ENCODE measurements around the gene UBE3B. TPM values are rescaled to one million over a fixed set of nuclear protein-coding genes. Genes with fewer than 3 reads are reported as not detected.

The UBE3B gene
- total RNA-seq, 4 donors from 2014 or later: 42.4 to 59.2 (median 49.1) TPM

- Histone ChIP-seq H3K4me3 (no peak overlapping the region), H3K27ac (replicated peaks in 1 of 4) (no peak overlapping the region), H3K36me3 (peaks cover 28 to 48% (median 43%) of the 10 kb centered on the region in 4 donors), H3K4me1 (peaks cover 14 to 25% (median 21%) of the 10 kb centered on the region in 4 donors), H3K27me3 (no peaks in the 10 kb centered on the region), H3K9me3 (no peaks in the 10 kb centered on the region)
- no peak for DNase-seq (ENCODE audit: extremely low spot score)
- intact Hi-C loops (cut with DNase I): no loop called here
- WGBS: 81% methylated on average over 1 of the region's 1 CpG
- no peak for TF ChIP-seq EP300 (IDR thresholded peaks at IDR 0.05)
- no peak for TF ChIP-seq POLR2A (IDR thresholded peaks at IDR 0.05; ENCODE audit: low read depth)
- no peak for TF ChIP-seq POLR2AphosphoS5 (IDR thresholded peaks at IDR 0.05)
- TF ChIP-seq, protein P1, sequence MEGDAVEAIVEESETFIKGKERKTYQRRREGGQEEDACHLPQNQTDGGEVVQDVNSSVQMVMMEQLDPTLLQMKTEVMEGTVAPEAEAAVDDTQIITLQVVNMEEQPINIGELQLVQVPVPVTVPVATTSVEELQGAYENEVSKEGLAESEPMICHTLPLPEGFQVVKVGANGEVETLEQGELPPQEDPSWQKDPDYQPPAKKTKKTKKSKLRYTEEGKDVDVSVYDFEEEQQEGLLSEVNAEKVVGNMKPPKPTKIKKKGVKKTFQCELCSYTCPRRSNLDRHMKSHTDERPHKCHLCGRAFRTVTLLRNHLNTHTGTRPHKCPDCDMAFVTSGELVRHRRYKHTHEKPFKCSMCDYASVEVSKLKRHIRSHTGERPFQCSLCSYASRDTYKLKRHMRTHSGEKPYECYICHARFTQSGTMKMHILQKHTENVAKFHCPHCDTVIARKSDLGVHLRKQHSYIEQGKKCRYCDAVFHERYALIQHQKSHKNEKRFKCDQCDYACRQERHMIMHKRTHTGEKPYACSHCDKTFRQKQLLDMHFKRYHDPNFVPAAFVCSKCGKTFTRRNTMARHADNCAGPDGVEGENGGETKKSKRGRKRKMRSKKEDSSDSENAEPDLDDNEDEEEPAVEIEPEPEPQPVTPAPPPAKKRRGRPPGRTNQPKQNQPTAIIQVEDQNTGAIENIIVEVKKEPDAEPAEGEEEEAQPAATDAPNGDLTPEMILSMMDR (IDR thresholded peaks at IDR 0.05): no peak
Observed at GRCh38 chr12:109481863-109482262, 4.4 kb downstream of the UBE3B start.

- Histone ChIP-seq H3K27ac (replicated peaks in 1 of 4) (no peak overlapping the region), H3K27me3 (no peaks in the 10 kb centered on the region), H3K4me3 (no peak overlapping the region), H3K4me1 (peaks cover 14 to 25% (median 21%) of the 10 kb centered on the region in 4 donors), H3K9me3 (no peaks in the 10 kb centered on the region), H3K36me3 (peaks cover 34 to 54% (median 50%) of the 10 kb centered on the region in 4 donors)
- 86% methylated on average over 2 of the region's 2 CpGs for WGBS
- no peak for DNase-seq (ENCODE audit: extremely low spot score)
- TF ChIP-seq, protein P1 (IDR thresholded peaks at IDR 0.05): no peak
- TF ChIP-seq POLR2A (IDR thresholded peaks at IDR 0.05; ENCODE audit: low read depth) (no peak), EP300 (IDR thresholded peaks at IDR 0.05) (no peak), POLR2AphosphoS5 (IDR thresholded peaks at IDR 0.05) (no peak)
- intact Hi-C loops (cut with DNase I): no loop called here
Observed at GRCh38 chr12:109482491-109482890, 5.1 kb downstream of the UBE3B start.

- Histone ChIP-seq H3K4me3 (no peak overlapping the region), H3K27ac (replicated peaks in 1 of 4) (no peak overlapping the region), H3K27me3 (no peaks in the 10 kb centered on the region), H3K4me1 (peaks cover 14 to 25% (median 21%) of the 10 kb centered on the region in 4 donors), H3K36me3 (peaks cover 38 to 58% (median 54%) of the 10 kb centered on the region in 4 donors), H3K9me3 (no peaks in the 10 kb centered on the region)
- WGBS: 90% methylated on average over 2 of the region's 2 CpGs
- TF ChIP-seq, protein P1 (IDR thresholded peaks at IDR 0.05): no peak
- no peak for TF ChIP-seq POLR2AphosphoS5 (IDR thresholded peaks at IDR 0.05)
- TF ChIP-seq EP300 (IDR thresholded peaks at IDR 0.05): no peak
- no peak for TF ChIP-seq POLR2A (IDR thresholded peaks at IDR 0.05; ENCODE audit: low read depth)
- no peak for DNase-seq (ENCODE audit: extremely low spot score)
- intact Hi-C loops (cut with DNase I): no loop called here
Observed at GRCh38 chr12:109482894-109483293, 5.5 kb downstream of the UBE3B start.

DNA sequence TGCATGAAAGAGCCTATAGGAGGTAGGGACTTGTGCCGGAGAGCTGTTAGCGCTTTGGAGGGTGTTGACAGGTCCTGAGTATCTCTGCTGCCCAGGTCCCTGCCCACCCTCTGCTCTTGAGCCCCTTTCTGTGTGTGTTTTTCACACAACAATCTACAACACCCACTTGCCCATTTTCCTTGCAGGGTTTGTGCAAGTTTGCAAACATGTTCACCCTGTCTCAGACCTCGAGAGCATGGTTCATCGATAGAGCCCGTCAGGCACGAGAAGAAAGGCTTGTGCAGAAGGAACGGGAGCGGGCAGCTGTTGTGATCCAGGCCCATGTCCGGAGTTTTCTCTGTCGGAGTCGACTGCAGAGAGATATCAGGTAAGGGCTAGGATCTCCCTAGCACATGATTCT, 5.9 kb downstream of the UBE3B start:
- H3K27ac ChIP-seq (replicated peaks in 1 of 4): no peak overlapping the region
- H3K4me1 ChIP-seq: peaks cover 9 to 21% (median 16%) of the 10 kb centered on the region in 4 donors
- WGBS: 94% methylated on average over 11 of the region's 11 CpGs
- H3K36me3 ChIP-seq: peaks cover 43 to 63% (median 58%) of the 10 kb centered on the region in 4 donors
- TF ChIP-seq POLR2AphosphoS5 (IDR thresholded peaks at IDR 0.05): no peak
- H3K9me3 ChIP-seq: no peaks in the 10 kb centered on the region
- no peaks in the 10 kb centered on the region for H3K27me3 ChIP-seq
- H3K4me3 ChIP-seq: no peak overlapping the region
- DNase-seq (ENCODE audit: extremely low spot score): no peak
- intact Hi-C loops (cut with DNase I): no loop called here

- WGBS: 77% methylated on average over 4 of the region's 4 CpGs
- intact Hi-C loops (cut with DNase I): no loop called here
- Histone ChIP-seq H3K4me1 (peaks cover 0 to 3% (median 0%) of the 10 kb centered on the region in 4 donors), H3K9me3 (no peaks in the 10 kb centered on the region), H3K27ac (replicated peaks in 1 of 4) (no peak overlapping the region), H3K36me3 (peaks cover 62 to 81% (median 77%) of the 10 kb centered on the region in 4 donors), H3K4me3 (no peak overlapping the region), H3K27me3 (no peaks in the 10 kb centered on the region)
- TF ChIP-seq POLR2A (IDR thresholded peaks at IDR 0.05; ENCODE audit: low read depth) (no peak), EP300 (IDR thresholded peaks at IDR 0.05) (no peak), POLR2AphosphoS5 (IDR thresholded peaks at IDR 0.05) (no peak)
- TF ChIP-seq, protein P1 (IDR thresholded peaks at IDR 0.05): no peak
- DNase-seq (ENCODE audit: extremely low spot score): no peak
Observed at GRCh38 chr12:109485201-109485600, 7.8 kb downstream of the UBE3B start.
